IMR-90 (cell line): Measurements from ENCODE around the gene RIBC1. TPM values are rescaled to one million over a fixed set of nuclear protein-coding genes. Genes with fewer than 3 reads are reported as not detected.
A peak's percentile ranks its signal among the peaks of the same experiment; 100 is the strongest.

Experiments used
- ATAC-seq: fragments of 200-7000 bp; cut with Tn5 transposase; 2 replicates; pipeline ENCODE4 v1.9.1; 2020; ENCODE audit warnings: low read depth, mild to moderate bottlenecking, moderate library complexity
- BruUV-seq: library from RNA; stranded (reverse); fragments of 400-500 nt; replicated peaks from 2 replicates; lab custom pipeline; 2021; lab: Mats Ljungman, UMichigan
- CTCF ChIA-PET: fragments of 300-600 bp; formaldehyde crosslinking; extraction: SDS; loops from one replicate; lab custom pipeline; 2021; ENCODE audit warnings: antibody characterized with exemption; lab: Yijun Ruan, JAX
- POLR2A ChIA-PET: fragments of 300-600 bp; sonication (Branson Sonifier 250); formaldehyde crosslinking; loops from one replicate; lab custom pipeline; 2022; ENCODE audit warnings: antibody characterized with exemption; ENCODE audit not compliant: unreplicated experiment; lab: Charles Lee
- DNase-seq: peaks from one replicate; pipeline ENCODE4 v3.0.0; 2013
- H2AFZ ChIP-seq: replicated peaks from 2 replicates; pipeline ENCODE3; 2013; ENCODE audit warnings: low read length, mild to moderate bottlenecking; ENCODE audit not compliant: poor library complexity
- H2AK5ac ChIP-seq: 2 replicates; pipeline ENCODE4 v1.6.1; 2013; ENCODE audit warnings: low read depth, low read length, inconsistent platforms
- H2AK9ac ChIP-seq: replicated peaks from 2 replicates; pipeline ENCODE3; 2013; ENCODE audit warnings: mild to moderate bottlenecking, low read depth, low read length, moderate library complexity; ENCODE audit not compliant: poor library complexity
- H2BK120ac ChIP-seq: 2 replicates; pipeline ENCODE4 v1.6.1; 2013; ENCODE audit warnings: low read depth, low read length, inconsistent platforms
- H2BK15ac ChIP-seq: 3 replicates; pipeline ENCODE4 v1.6.1; 2013; ENCODE audit warnings: low read depth, low read length, inconsistent platforms
- H2BK20ac ChIP-seq: 2 replicates; pipeline ENCODE4 v1.6.1; 2013; ENCODE audit warnings: low read depth, mild to moderate bottlenecking, inconsistent platforms, low read length, moderate library complexity
- H2BK5ac ChIP-seq: 2 replicates; pipeline ENCODE4 v1.6.1; 2013; ENCODE audit warnings: mild to moderate bottlenecking, low read depth, low read length, inconsistent platforms; ENCODE audit not compliant: poor library complexity, severe bottlenecking
- H3K14ac ChIP-seq: replicated peaks from 2 replicates; pipeline ENCODE4 v1.6.1; 2013; ENCODE audit warnings: low read depth, low read length, inconsistent platforms
- H3K18ac ChIP-seq: 2 replicates; pipeline ENCODE4 v1.6.1; 2013; ENCODE audit warnings: low read depth, low read length, control low read depth
- H3K23ac ChIP-seq: 2 replicates; pipeline ENCODE4 v1.6.1; 2013; ENCODE audit warnings: low read depth, low read length, inconsistent platforms
- H3K27ac ChIP-seq: 2 replicates; pipeline ENCODE4 v1.5.1; 2013; ENCODE audit warnings: mild to moderate bottlenecking, control low read depth, low read length; ENCODE audit not compliant: insufficient read depth
- H3K27me3 ChIP-seq: 2 replicates; pipeline ENCODE4 v1.6.1; 2013; ENCODE audit warnings: low read length; ENCODE audit not compliant: control insufficient read depth, insufficient read depth
- H3K36me3 ChIP-seq: 2 replicates; pipeline ENCODE4 v1.6.1; 2013; ENCODE audit warnings: low read length, mixed read lengths; ENCODE audit not compliant: control insufficient read depth, insufficient read depth
- H3K4ac ChIP-seq: 2 replicates; pipeline ENCODE4 v1.6.1; 2013; ENCODE audit warnings: low read depth, low read length, inconsistent platforms
- H3K4me1 ChIP-seq: 2 replicates; pipeline ENCODE4 v1.6.1; 2013; ENCODE audit warnings: low read length, mixed read lengths; ENCODE audit not compliant: control insufficient read depth, insufficient read depth
- H3K4me2 ChIP-seq: 2 replicates; pipeline ENCODE4 v1.6.1; 2013; ENCODE audit warnings: low read depth, mild to moderate bottlenecking, control low read depth, low read length, moderate library complexity
- H3K4me3 ChIP-seq: 2 replicates; pipeline ENCODE4 v1.5.1; 2013; ENCODE audit warnings: low read depth, mild to moderate bottlenecking, control low read depth, low read length, moderate library complexity; ENCODE audit not compliant: insufficient read depth
- H3K56ac ChIP-seq: 2 replicates; pipeline ENCODE4 v1.6.1; 2013; ENCODE audit warnings: low read length, inconsistent platforms; ENCODE audit not compliant: insufficient read depth; ENCODE audit errors: extremely low read depth
- H3K79me1 ChIP-seq, 2 experiments: 2 replicates each; pipeline ENCODE4 v1.6.1; 2013; ENCODE audit warnings: low read length in 2 of 2, inconsistent platforms in 1 of 2, low read depth in 1 of 2
- H3K9ac ChIP-seq: 2 replicates; pipeline ENCODE4 v1.6.1; 2013; ENCODE audit warnings: low read depth, low read length, control low read depth
- H3K9me1 ChIP-seq: 2 replicates; pipeline ENCODE4 v1.6.1; 2013; ENCODE audit warnings: low read length, inconsistent platforms; ENCODE audit not compliant: insufficient read depth
- H3K9me3 ChIP-seq: 2 replicates; pipeline ENCODE4 v1.6.1; 2013; ENCODE audit warnings: low read length; ENCODE audit not compliant: control insufficient read depth, insufficient read depth
- H4K20me1 ChIP-seq: 2 replicates; pipeline ENCODE4 v1.6.1; 2013; ENCODE audit warnings: low read length, inconsistent platforms; ENCODE audit not compliant: insufficient read depth
- H4K5ac ChIP-seq: 2 replicates; pipeline ENCODE4 v1.6.1; 2013; ENCODE audit warnings: mild to moderate bottlenecking, low read depth, low read length, control low read depth
- H4K8ac ChIP-seq, 2 experiments: 2 replicates each; pipeline ENCODE4 v1.6.1; 2013; ENCODE audit warnings: low read depth in 2 of 2, low read length in 2 of 2, control low read depth in 1 of 2, inconsistent platforms in 1 of 2
- H4K91ac ChIP-seq: 2 replicates; pipeline ENCODE4 v1.6.1; 2013; ENCODE audit warnings: low read depth, low read length, inconsistent platforms; ENCODE audit not compliant: insufficient read depth
- MAFK ChIP-seq: IDR thresholded peaks from 2 replicates; pipeline ENCODE4 v1.6.1; 2012; ENCODE audit warnings: low read depth, low read length, improper control_type of control experiment
- MAZ ChIP-seq: IDR thresholded peaks from 2 replicates; pipeline ENCODE4 v1.6.1; 2012; ENCODE audit warnings: low read depth, mild to moderate bottlenecking, low read length, improper control_type of control experiment, moderate library complexity, borderline replicate concordance
- MXI1 ChIP-seq: IDR thresholded peaks from 2 replicates; pipeline ENCODE4 v1.6.1; 2012; ENCODE audit warnings: low read depth, mild to moderate bottlenecking, low read length, moderate library complexity, borderline replicate concordance
- RFX5 ChIP-seq: IDR thresholded peaks from 2 replicates; pipeline ENCODE4 v1.8.0; 2012; ENCODE audit warnings: low read depth, mild to moderate bottlenecking, low read length, moderate library complexity
- WGBS, 2 experiments: methylation state at CpG; one replicate each; pipeline versions ENCODE4 v1.1.5 to v1.1.7; 2013; ENCODE audit warnings: missing lambda C conversion rate in 2 of 2; ENCODE audit not compliant: insufficient read length in 1 of 2; ENCODE audit errors: extremely low coverage in 2 of 2; 5-methylcytosine and 5-hydroxymethylcytosine counted together
- dilution Hi-C: fragments of 300-500 bp; cut with HindIII; formaldehyde crosslinking; loops from one replicate; pipeline ENCODE4 v1.14.3; 2018; ENCODE audit warnings: low sequenced_read_pairs; ENCODE audit not compliant: unreplicated experiment
- in situ Hi-C: fragments of 300-500 bp; cut with MboI; formaldehyde crosslinking; loops from 3 replicates; pipeline ENCODE4 v1.14.3; 2019; ENCODE audit warnings: low sequenced_read_pairs, inconsistent platforms, mixed read lengths
- intact Hi-C: fragments of 100-400 bp; cut with micrococcal nuclease; formaldehyde crosslinking; loops from 2 replicates; pipeline ENCODE4 v1.10.0; 2022
- polyA plus RNA-seq, 3 experiments: library from polyadenylated mRNA; depleted of rRNA; stranded (reverse); fragments of >200 nt; gene quantifications; 2 replicates each; pipeline ENCODE4 v1.2.3, GENCODE V29; 2012; ENCODE audit warnings: low replicate concordance in 1 of 3
- total RNA-seq: library from RNA; depleted of rRNA; stranded (reverse); fragments of >200 nt; gene quantifications from 2 replicates; pipeline ENCODE4 v1.2.3, GENCODE V29; 2012
- TF ChIP-seq, protein P1 (sequence below): fragments of 150-350 bp; IDR thresholded peaks from 2 replicates; pipeline ENCODE4 v1.6.1; 2016; ENCODE audit warnings: low read depth, mild to moderate bottlenecking, low read length, moderate library complexity, borderline replicate concordance

The RIBC1 gene
- total and polyA plus RNA-seq, 2 of the 4 experiments (the other 2 are of a cell fraction) = 0.31 to 0.36 TPM

GRCh38 chrX:53441531-53442321 lies 19.1 kb downstream of the RIBC1 start:
- ATAC-seq = peak; percentile 60
- 0 out of 3 replicates have a peak overlapping the region, but pooled peaks have one; percentile 18 for H2BK15ac ChIP-seq
- intact Hi-C loops = no loop called here
- H3K27me3 ChIP-seq = peaks cover 18% of the 10 kb centered on the region
- POLR2A ChIA-PET = no interaction called here
- no peak overlapping the region for H2AK9ac ChIP-seq
- dilution Hi-C loops = no loop called here
- H4K8ac ChIP-seq = peak overlapping the region; percentile 83 to 93; a peak in 3 of 4 replicates
- no peaks in the 10 kb centered on the region for H3K9me3 ChIP-seq
- H3K4me3 ChIP-seq = peak overlapping the region; percentile 37
- in situ Hi-C loops = loop anchor here (10.0 kb wide), 1 partner anchor 57 kb away; no protein-coding TSS in a partner anchor
- BruUV-seq = no TSS peak
- no peak overlapping the region for H2BK20ac ChIP-seq
- peak overlapping the region; percentile 30 for H3K18ac ChIP-seq
- H4K20me1 ChIP-seq = no peaks in the 10 kb centered on the region
- 27% methylated on average over 12 of the region's 44 CpGs; no CpG with 5 or more reads in 1 of the 2 experiments for WGBS, 2 experiments
- peak overlapping the region; percentile 52 for H3K4ac ChIP-seq
- H3K14ac ChIP-seq = 0 out of 2 replicates have a peak overlapping the region, but pooled peaks have one; percentile 40
- no peaks in the 10 kb centered on the region for H3K36me3 ChIP-seq
- H2AFZ ChIP-seq = peak overlapping the region; percentile 89
- H3K56ac ChIP-seq = 0 out of 2 replicates have a peak overlapping the region, but pooled peaks have one; percentile 44
- H4K91ac ChIP-seq = peak overlapping the region; percentile 72; the same call in 1 of the 2 replicates
- H3K9ac ChIP-seq = peak overlapping the region; percentile 21; the same call in 1 of the 2 replicates
- H3K4me1 ChIP-seq = peaks cover 4% of the 10 kb centered on the region; the same call in 1 of the 2 replicates
- peak overlapping the region; percentile 48 for H3K27ac ChIP-seq
- H3K23ac ChIP-seq = 0 out of 2 replicates have a peak overlapping the region, but pooled peaks have one; percentile 23
- CTCF ChIA-PET = no interaction called here
- peak; percentile 49 for DNase-seq
- no peaks in the 10 kb centered on the region for H3K79me1 ChIP-seq
- H2BK120ac ChIP-seq = peak overlapping the region; percentile 71
- peak overlapping the region; percentile 73 for H3K4me2 ChIP-seq
- TF ChIP-seq RFX5 (no peak), MXI1 (no peak), MAZ (no peak), MAFK (no peak)
- TF ChIP-seq, protein P1, sequence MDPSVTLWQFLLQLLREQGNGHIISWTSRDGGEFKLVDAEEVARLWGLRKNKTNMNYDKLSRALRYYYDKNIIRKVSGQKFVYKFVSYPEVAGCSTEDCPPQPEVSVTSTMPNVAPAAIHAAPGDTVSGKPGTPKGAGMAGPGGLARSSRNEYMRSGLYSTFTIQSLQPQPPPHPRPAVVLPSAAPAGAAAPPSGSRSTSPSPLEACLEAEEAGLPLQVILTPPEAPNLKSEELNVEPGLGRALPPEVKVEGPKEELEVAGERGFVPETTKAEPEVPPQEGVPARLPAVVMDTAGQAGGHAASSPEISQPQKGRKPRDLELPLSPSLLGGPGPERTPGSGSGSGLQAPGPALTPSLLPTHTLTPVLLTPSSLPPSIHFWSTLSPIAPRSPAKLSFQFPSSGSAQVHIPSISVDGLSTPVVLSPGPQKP = no peak
- H2BK5ac ChIP-seq = no peak overlapping the region
- peak overlapping the region; percentile 78 for H4K5ac ChIP-seq
- peak overlapping the region; percentile 38; the same call in 1 of the 2 replicates for H2AK5ac ChIP-seq
- H3K9me1 ChIP-seq = no peaks in the 10 kb centered on the region; the same call in 1 of the 2 replicates
